K562 treated with DMSO at 1 percent for 4 hours (cell line): ENCODE results near the gene HMGB1. TPM values are rescaled to one million over a fixed set of nuclear protein-coding genes. Genes with fewer than 3 reads are reported as not detected.

ENCODE experiments used
- total RNA-seq: library from RNA; unstranded; fragments of 300-600 nt; gene quantifications from 2 replicates; pipeline ENCODE4 v1.2.3, GENCODE V29; 2022; ENCODE audit not compliant: insufficient read depth

Gene HMGB1
- total RNA-seq = 311 and 328 TPM in 2 replicates

GRCh38 chr13:30465593-30466357, at the start of gene HMGB1:
Gene HMGB1, minus strand, starts transcription at chr13:30465936. Its CDS starts 2,256 bp downstream, at chr13:30463680.

GRCh38 chr13:30422054-30422839, 43.5 kb downstream of the HMGB1 start, which contains the start of gene UBE2L5:
Gene UBE2L5, plus strand, starts transcription at chr13:30422493. Its CDS starts 5,498 bp downstream, at chr13:30427991.

Other genes with a start within 250 kb of the HMGB1 start
- gene KATNAL1, start 158.4 kb downstream of the HMGB1 start, total RNA-seq = 1.5 and 2.3 TPM in 2 replicates
- not detected in 2 replicates for gene UBE2L5, start 43.4 kb downstream of the HMGB1 start, total RNA-seq
- 4.3 and 7.1 TPM in 2 replicates for gene USPL1, start 152.0 kb upstream of the HMGB1 start, total RNA-seq